Suprapubic skin (tissue), 4 donors: ENCODE measurements around the gene GADD45GIP1. TPM values are rescaled to one million over a fixed set of nuclear protein-coding genes. Genes with fewer than 3 reads are reported as not detected.
"Not testable (repeated sequence)": the region's sequence is repeated elsewhere in the genome, so short reads cannot be mapped to it uniquely, and the experiment has no call there.

Experiments used
- DNase-seq, 2 donors: peaks; one replicate each; pipeline ENCODE4 v3.0.0-alpha.2; 2019; ENCODE audit warnings: low spot score in 2 of 2
- H3K27ac ChIP-seq: fragments of 200-600 bp; sonication (generic); one replicate; pipeline ENCODE4 v1.5.1; 2019
- H3K27me3 ChIP-seq: fragments of 200-600 bp; sonication (generic); one replicate; pipeline ENCODE4 v1.5.1; 2019
- H3K36me3 ChIP-seq: fragments of 200-600 bp; sonication (generic); one replicate; pipeline ENCODE4 v1.5.1; 2019
- H3K4me1 ChIP-seq: fragments of 200-600 bp; sonication (generic); one replicate; pipeline ENCODE4 v1.5.1; 2019
- H3K4me3 ChIP-seq: fragments of 200-600 bp; sonication (generic); one replicate; pipeline ENCODE4 v1.5.1; 2019; ENCODE audit warnings: mild to moderate bottlenecking
- H3K9me3 ChIP-seq: fragments of 200-600 bp; sonication (generic); one replicate; pipeline ENCODE4 v1.5.1; 2019
- CTCF ChIP-seq, 2 donors: fragments of 200-600 bp in 1 of 2; fragments of 450-650 bp in 1 of 2; sonication (generic) in 1 of 2; IDR thresholded peaks; one replicate each; pipeline ENCODE4 v1.5.1; 2016 to 2019; ENCODE audit warnings: antibody characterized with exemption in 2 of 2, mild to moderate bottlenecking in 1 of 2, moderate library complexity in 1 of 2
- EP300 ChIP-seq: sonication (generic); formaldehyde crosslinking; IDR thresholded peaks from one replicate; pipeline ENCODE4 v1.6.1; 2017; ENCODE audit warnings: antibody characterized with exemption
- POLR2A ChIP-seq, 2 donors: fragments of 450-650 bp; IDR thresholded peaks; one replicate each; pipeline ENCODE4 v1.6.1; 2017; ENCODE audit warnings: antibody characterized with exemption in 2 of 2, mild to moderate bottlenecking in 2 of 2, moderate library complexity in 2 of 2
- POLR2AphosphoS5 ChIP-seq, 3 donors: sonication (generic); formaldehyde crosslinking; IDR thresholded peaks; one replicate each; pipeline ENCODE4 v1.6.1; 2017; ENCODE audit warnings: antibody characterized with exemption in 3 of 3
- WGBS: methylation state at CpG from one replicate; pipeline ENCODE4 v1.1.5; 2018; 5-methylcytosine and 5-hydroxymethylcytosine counted together
- total RNA-seq, 4 donors: library from RNA; depleted of rRNA; stranded (reverse); fragments of >200 nt; gene quantifications; one replicate each; pipeline ENCODE4 v1.1.0, GENCODE V29; 2016

The GADD45GIP1 gene
- total RNA-seq, 4 donors from 2014 or later = 20.4 to 31.0 (median 24.8) TPM

DNA sequence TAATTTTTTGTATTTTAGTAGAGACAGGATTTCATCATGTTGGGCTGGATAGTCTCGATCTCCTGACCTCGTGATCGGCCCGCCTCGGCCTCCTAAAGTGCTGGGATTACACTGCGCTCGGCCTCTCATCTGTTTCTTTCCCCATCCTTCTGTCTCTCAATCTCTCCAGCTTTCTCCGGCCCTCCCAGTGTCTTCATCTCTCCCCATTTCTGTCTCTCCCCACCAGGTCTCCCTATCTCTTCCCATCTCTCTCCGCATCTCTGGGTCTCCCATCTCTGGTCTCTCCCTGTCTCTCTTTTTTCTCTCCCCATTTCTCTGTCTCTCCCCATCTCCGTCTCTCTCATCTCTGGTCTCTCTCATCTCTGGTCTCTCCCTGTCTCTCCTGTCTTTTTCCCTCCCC is 26.1 kb upstream of the GADD45GIP1 start:
- Histone ChIP-seq H3K27ac (no peak overlapping the region), H3K4me1 (peaks cover 24% of the 10 kb centered on the region), H3K9me3 (no peaks in the 10 kb centered on the region), H3K27me3 (no peaks in the 10 kb centered on the region), H3K36me3 (no peaks in the 10 kb centered on the region), H3K4me3 (peak overlapping the region; percentile 42)
- no peak for TF ChIP-seq CTCF (IDR thresholded peaks at IDR 0.05)
- TF ChIP-seq POLR2A (IDR thresholded peaks at IDR 0.05) = no peak
- TF ChIP-seq POLR2AphosphoS5 (IDR thresholded peaks at IDR 0.05) = no peak
- no peak for TF ChIP-seq EP300
- no peak for DNase-seq
- 57% methylated on average over 10 of the region's 10 CpGs for WGBS

DNA sequence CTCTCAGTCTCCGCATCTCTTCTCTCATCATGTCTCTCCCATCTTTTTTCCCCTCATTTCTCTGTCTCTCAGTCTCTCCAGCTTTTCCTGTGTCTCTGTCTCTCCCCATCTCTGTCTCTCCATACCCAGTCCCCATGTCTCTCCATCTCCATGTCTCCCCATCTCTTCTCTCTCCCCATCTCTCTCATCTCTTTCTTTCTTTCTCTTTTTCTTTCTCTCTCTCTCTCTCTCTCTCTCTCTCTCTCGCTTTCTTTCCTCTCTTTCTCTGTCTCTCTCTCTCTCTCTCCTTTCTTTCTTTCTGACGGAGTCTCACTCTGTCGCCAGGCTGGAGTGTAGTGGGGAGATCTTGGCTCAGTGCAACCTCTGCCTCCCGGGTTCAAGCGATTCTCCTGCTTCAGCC is 25.6 kb upstream of the GADD45GIP1 start:
- H3K9me3 ChIP-seq = no peaks in the 10 kb centered on the region

GRCh38 chr19:12979974-12980373 is 23.0 kb upstream of the GADD45GIP1 start:
- no peaks in the 10 kb centered on the region for H3K27me3 ChIP-seq
- no peak for DNase-seq
- no peak overlapping the region for H3K27ac ChIP-seq
- no peaks in the 10 kb centered on the region for H3K9me3 ChIP-seq
- H3K36me3 ChIP-seq = no peaks in the 10 kb centered on the region
- H3K4me1 ChIP-seq = peaks cover 14% of the 10 kb centered on the region
- WGBS = 80% methylated on average over 3 of the region's 3 CpGs
- TF ChIP-seq POLR2A (IDR thresholded peaks at IDR 0.05) = no peak
- TF ChIP-seq EP300 = no peak
- no peak for TF ChIP-seq CTCF (IDR thresholded peaks at IDR 0.05)
- no peak for TF ChIP-seq POLR2AphosphoS5 (IDR thresholded peaks at IDR 0.05)
- H3K4me3 ChIP-seq = no peak overlapping the region

More for the DNA sequence above, 25.6 kb upstream of the GADD45GIP1 start:
- Histone ChIP-seq H3K27me3 (no peaks in the 10 kb centered on the region), H3K36me3 (no peaks in the 10 kb centered on the region), H3K4me3 (no peak overlapping the region), H3K27ac (no peak overlapping the region), H3K4me1 (peaks cover 24% of the 10 kb centered on the region)
- TF ChIP-seq POLR2AphosphoS5 (IDR thresholded peaks at IDR 0.05) = no peak
- no peak for TF ChIP-seq EP300
- no peak for TF ChIP-seq POLR2A (IDR thresholded peaks at IDR 0.05)
- no peak for TF ChIP-seq CTCF (IDR thresholded peaks at IDR 0.05)
- DNase-seq = no peak
- 92% methylated on average over 6 of the region's 6 CpGs for WGBS

DNA sequence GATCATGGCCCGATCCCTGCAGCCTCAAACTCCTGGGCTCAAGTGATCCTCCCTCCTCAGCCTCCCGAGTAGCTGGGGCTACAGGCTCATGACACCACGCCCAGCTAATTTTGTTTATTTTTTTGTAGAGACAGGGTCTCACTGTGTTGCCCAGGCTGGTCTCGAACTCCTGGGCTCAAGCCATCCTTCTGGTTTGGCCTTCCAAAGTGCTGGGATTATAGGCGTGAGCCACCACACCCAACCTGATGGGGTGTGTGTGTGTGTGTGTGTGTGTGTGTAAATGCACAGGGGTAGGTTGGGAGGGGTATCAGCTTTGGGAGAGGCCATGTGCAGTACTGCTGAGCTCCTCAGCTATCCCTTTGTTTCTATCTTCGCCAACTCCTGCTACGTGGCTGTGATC is 19.1 kb upstream of the GADD45GIP1 start:
- H3K9me3 ChIP-seq, H3K4me1 ChIP-seq, DNase-seq, H3K27ac ChIP-seq, H3K36me3 ChIP-seq, H3K27me3 ChIP-seq, H3K4me3 ChIP-seq: not testable (repeated sequence)
- 68% methylated on average over 6 of the region's 7 CpGs for WGBS

GRCh38 chr19:12975221-12975741 is 18.3 kb upstream of the GADD45GIP1 start:
- no peak overlapping the region for H3K27ac ChIP-seq
- no peaks in the 10 kb centered on the region for H3K9me3 ChIP-seq
- 92% methylated on average over 2 of the region's 17 CpGs for WGBS
- no peaks in the 10 kb centered on the region for H3K4me1 ChIP-seq
- no peak for DNase-seq
- H3K4me3 ChIP-seq = no peak overlapping the region
- no peak for TF ChIP-seq POLR2AphosphoS5 (IDR thresholded peaks at IDR 0.05)
- no peak for TF ChIP-seq EP300
- no peak for TF ChIP-seq CTCF (IDR thresholded peaks at IDR 0.05)
- TF ChIP-seq POLR2A (IDR thresholded peaks at IDR 0.05) = no peak
- H3K36me3 ChIP-seq = no peaks in the 10 kb centered on the region
- H3K27me3 ChIP-seq = no peaks in the 10 kb centered on the region
